ENCODE results near the gene OR6X1.
"Not testable (repeated sequence)": the region's sequence is repeated elsewhere in the genome, so short reads cannot be mapped to it uniquely, and the experiment has no call there.

The OR6X1 gene

GRCh38 chr11:123741159-123742030, 12.9 kb downstream of the OR6X1 start, which contains the start of gene ZNF202:
TSS of gene ZNF202 (minus strand) at chr11:123741660. CDS start at chr11:123730888, 10,772 bp downstream.
- no peak for TF ChIP-seq ZNF274 (IDR thresholded peaks at IDR 0.05; ENCODE audit: low read depth, low read length)
- peak within 1 kb of the TSS; percentile 60 for H3K4me3 ChIP-seq (ENCODE audit: low read length)

GRCh38 chr11:123740787-123741158, 13.5 kb downstream of the OR6X1 start:
- peak overlapping the region; percentile 60 for H3K4me3 ChIP-seq (ENCODE audit: low read length)
- TF ChIP-seq ZNF274 (IDR thresholded peaks at IDR 0.05; ENCODE audit: low read depth, low read length), result no peak

- TF ChIP-seq ZNF274 (IDR thresholded peaks at IDR 0.05; ENCODE audit: low read depth, low read length), result no peak
- no peak overlapping the region for H3K4me3 ChIP-seq (ENCODE audit: low read length)
Measured at GRCh38 chr11:123738374-123738773, 15.9 kb downstream of the OR6X1 start.

GRCh38 chr11:123736769-123737168, 17.5 kb downstream of the OR6X1 start:
- no peak for TF ChIP-seq ZNF274 (IDR thresholded peaks at IDR 0.05; ENCODE audit: low read depth, low read length)
- H3K4me3 ChIP-seq (ENCODE audit: low read length), result no peak overlapping the region

- H3K4me3 ChIP-seq (ENCODE audit: low read length), result no peak overlapping the region
- TF ChIP-seq ZNF274 (IDR thresholded peaks at IDR 0.05; ENCODE audit: low read depth, low read length), result no peak
Measured at GRCh38 chr11:123729602-123730001, 24.7 kb downstream of the OR6X1 start.

- peak; percentile 42; the same call in 1 of the 2 replicates for TF ChIP-seq ZNF274 (IDR thresholded peaks at IDR 0.05; ENCODE audit: low read depth, low read length)
- H3K4me3 ChIP-seq (ENCODE audit: low read length), result no peak overlapping the region
Measured at GRCh38 chr11:123725995-123726655, 28.2 kb downstream of the OR6X1 start.

- TF ChIP-seq ZNF274 (IDR thresholded peaks at IDR 0.05; ENCODE audit: low read depth, low read length), result no peak
Measured at GRCh38 chr11:123719452-123719851, 34.9 kb downstream of the OR6X1 start.

GRCh38 chr11:123718469-123718868, 35.8 kb downstream of the OR6X1 start:
- TF ChIP-seq ZNF274 (IDR thresholded peaks at IDR 0.05; ENCODE audit: low read depth, low read length), result no peak
- H3K4me3 ChIP-seq (ENCODE audit: low read length), result no peak overlapping the region

More at GRCh38 chr11:123719452-123719851, 34.9 kb downstream of the OR6X1 start:
- no peak overlapping the region for H3K4me3 ChIP-seq (ENCODE audit: low read length)

GRCh38 chr11:123718063-123718462, 36.3 kb downstream of the OR6X1 start:
- H3K4me3 ChIP-seq (ENCODE audit: low read length), result no peak overlapping the region
- no peak for TF ChIP-seq ZNF274 (IDR thresholded peaks at IDR 0.05; ENCODE audit: low read depth, low read length)

- not testable (repeated sequence) for H3K4me3 ChIP-seq (ENCODE audit: low read length)
Measured at GRCh38 chr11:123712627-123713026, 41.7 kb downstream of the OR6X1 start.

- H3K4me3 ChIP-seq (ENCODE audit: low read length), result no peak overlapping the region
- no peak for TF ChIP-seq ZNF274 (IDR thresholded peaks at IDR 0.05; ENCODE audit: low read depth, low read length)
Measured at GRCh38 chr11:123707606-123708205, 46.6 kb downstream of the OR6X1 start.

GRCh38 chr11:123707206-123707605, 47.1 kb downstream of the OR6X1 start:
- H3K4me3 ChIP-seq (ENCODE audit: low read length), result no peak overlapping the region
- no peak for TF ChIP-seq ZNF274 (IDR thresholded peaks at IDR 0.05; ENCODE audit: low read depth, low read length)

GRCh38 chr11:123704341-123704740, 50.0 kb downstream of the OR6X1 start:
- no peak for TF ChIP-seq ZNF274 (IDR thresholded peaks at IDR 0.05; ENCODE audit: low read depth, low read length)
- H3K4me3 ChIP-seq (ENCODE audit: low read length), result no peak overlapping the region
